Measurements from ENCODE around the gene PRR33.

- TF ChIP-seq POLR2A (IDR thresholded peaks at IDR 0.05) (no peak), CTCF (IDR thresholded peaks at IDR 0.05) (no peak)
Measured at GRCh38 chr11:1873048-1873812, 18.5 kb downstream of the PRR33 start.

Measured in heart left ventricle (tissue), 13 donors.